Smooth muscle cell (in vitro differentiated cells): ENCODE measurements around the gene PPP1R14C. TPM values are rescaled to one million over a fixed set of nuclear protein-coding genes. Genes with fewer than 3 reads are reported as not detected.

Experiments used
- DNase-seq: peaks from one replicate; lab custom pipeline; 2025; ENCODE audit not compliant: unreplicated experiment; lab: John Stamatoyannopoulos, UW
- H2AFZ ChIP-seq: fragments of 200-600 bp; sonication (generic); 2 replicates; pipeline ENCODE4 v1.6.0; 2016; ENCODE audit warnings: antibody characterized with exemption, low read depth, mild to moderate bottlenecking
- H3F3A ChIP-seq: fragments of 200-600 bp; sonication (generic); 2 replicates; pipeline ENCODE4 v1.6.0; 2017; ENCODE audit warnings: antibody characterized with exemption, low read depth
- H3K27ac ChIP-seq: fragments of 200-600 bp; sonication (generic); 2 replicates; pipeline ENCODE4 v1.5.1; 2016; ENCODE audit warnings: low read depth, mild to moderate bottlenecking
- H3K27me3 ChIP-seq: fragments of 200-600 bp; sonication (generic); 2 replicates; pipeline ENCODE4 v1.6.1; 2016; ENCODE audit warnings: low read depth, mild to moderate bottlenecking
- H3K36me3 ChIP-seq: fragments of 200-600 bp; sonication (generic); 2 replicates; pipeline ENCODE4 v1.5.1; 2016; ENCODE audit warnings: low read depth
- H3K4me1 ChIP-seq: fragments of 200-600 bp; sonication (generic); 2 replicates; pipeline ENCODE4 v1.5.1; 2016; ENCODE audit warnings: low read depth
- H3K4me2 ChIP-seq: fragments of 200-600 bp; sonication (generic); 2 replicates; pipeline ENCODE4 v1.6.0; 2016; ENCODE audit warnings: mild to moderate bottlenecking
- H3K4me3 ChIP-seq: fragments of 200-600 bp; sonication (generic); 2 replicates; pipeline ENCODE4 v1.5.1; 2016; ENCODE audit warnings: mild to moderate bottlenecking
- H3K79me2 ChIP-seq: fragments of 200-600 bp; sonication (generic); 2 replicates; pipeline ENCODE4 v1.6.0; 2016; ENCODE audit warnings: low read depth, mild to moderate bottlenecking
- H3K9ac ChIP-seq: fragments of 200-600 bp; sonication (generic); 2 replicates; pipeline ENCODE4 v1.6.0; 2016; ENCODE audit warnings: low read depth
- H3K9me3 ChIP-seq: fragments of 200-600 bp; sonication (generic); replicated peaks from 2 replicates; pipeline ENCODE4 v1.5.1; 2016; ENCODE audit warnings: low read depth
- H4K20me1 ChIP-seq: fragments of 200-600 bp; sonication (generic); 2 replicates; pipeline ENCODE4 v1.6.0; 2016; ENCODE audit warnings: low read depth
- CTCF ChIP-seq: fragments of 200-600 bp; sonication (generic); IDR thresholded peaks from 2 replicates; pipeline ENCODE4 v1.5.1; 2017; ENCODE audit warnings: borderline replicate concordance, mild to moderate bottlenecking, antibody characterized with exemption; ENCODE audit not compliant: insufficient read depth, poor library complexity, severe bottlenecking
- WGBS: methylation state at CpG from one replicate; pipeline ENCODE4 v1.1.7; 2016; ENCODE audit warnings: low lambda C conversion rate; 5-methylcytosine and 5-hydroxymethylcytosine counted together
- polyA plus RNA-seq: library from polyadenylated mRNA; unstranded; fragments of >200 nt; fragmentation: Nextera tagmentation; extraction: Ambion mirVana; gene quantifications from 2 replicates; pipeline ENCODE4 v1.2.1, GENCODE V29; 2016
- total RNA-seq: library from RNA; depleted of rRNA; stranded (reverse); fragments of >200 nt; gene quantifications from 2 replicates; pipeline ENCODE4 v1.2.3, GENCODE V29; 2014

The PPP1R14C gene
- total and polyA plus RNA-seq, 2 experiments from 2014 or later, result 2.6 to 7.9 TPM

GRCh38 chr6:150172929-150173328 lies 30.1 kb downstream of the PPP1R14C start:
- Histone ChIP-seq H3K79me2 (no peaks in the 10 kb centered on the region), H3K27me3 (no peaks in the 10 kb centered on the region), H3K27ac (no peak overlapping the region), H2AFZ (no peak overlapping the region), H3K9me3 (no peaks in the 10 kb centered on the region), H3F3A (no peaks in the 10 kb centered on the region), H3K4me2 (no peak overlapping the region), H4K20me1 (no peaks in the 10 kb centered on the region), H3K4me3 (no peak overlapping the region), H3K36me3 (no peaks in the 10 kb centered on the region), H3K9ac (no peak overlapping the region), H3K4me1 (peaks cover under 1% of the 10 kb centered on the region)
- no peak for TF ChIP-seq CTCF
- 80% methylated on average over 2 of the region's 2 CpGs for WGBS
- DNase-seq, result no peak

- H3K9me3 ChIP-seq, result no peaks in the 10 kb centered on the region
- H3K4me3 ChIP-seq, result no peak overlapping the region
- no peak overlapping the region for H2AFZ ChIP-seq
- TF ChIP-seq CTCF, result no peak
- H3K9ac ChIP-seq, result no peak overlapping the region
- peaks cover 4% of the 10 kb centered on the region for H3K4me1 ChIP-seq
- no peaks in the 10 kb centered on the region for H4K20me1 ChIP-seq
- no peaks in the 10 kb centered on the region for H3K27me3 ChIP-seq
- no peaks in the 10 kb centered on the region for H3F3A ChIP-seq
- H3K27ac ChIP-seq, result no peak overlapping the region
- H3K79me2 ChIP-seq, result no peaks in the 10 kb centered on the region
- no peak for DNase-seq
- H3K36me3 ChIP-seq, result no peaks in the 10 kb centered on the region
- no peak overlapping the region for H3K4me2 ChIP-seq
- 85% methylated on average over 4 of the region's 4 CpGs for WGBS
Observed at GRCh38 chr6:150175586-150176151, 32.8 kb downstream of the PPP1R14C start.

GRCh38 chr6:150176152-150176551 lies 33.3 kb downstream of the PPP1R14C start:
- Histone ChIP-seq H3K27ac (peak overlapping the region; percentile 29), H3K9ac (no peak overlapping the region), H3K36me3 (no peaks in the 10 kb centered on the region), H3K27me3 (no peaks in the 10 kb centered on the region), H4K20me1 (no peaks in the 10 kb centered on the region), H2AFZ (no peak overlapping the region), H3K79me2 (no peaks in the 10 kb centered on the region), H3K4me1 (peaks cover 4% of the 10 kb centered on the region), H3K9me3 (no peaks in the 10 kb centered on the region), H3F3A (no peaks in the 10 kb centered on the region), H3K4me3 (no peak overlapping the region), H3K4me2 (no peak overlapping the region)
- 97% methylated on average over 8 of the region's 8 CpGs for WGBS
- DNase-seq, result no peak
- TF ChIP-seq CTCF, result no peak

- H3K27ac ChIP-seq, result peak overlapping the region; percentile 29
- H3K9me3 ChIP-seq, result no peaks in the 10 kb centered on the region
- no peaks in the 10 kb centered on the region for H3K36me3 ChIP-seq
- no peak for DNase-seq
- no peak overlapping the region for H2AFZ ChIP-seq
- peak overlapping the region; percentile 18 for H3K9ac ChIP-seq
- WGBS, result 79% methylated on average over 8 of the region's 8 CpGs
- H3F3A ChIP-seq, result no peaks in the 10 kb centered on the region
- no peaks in the 10 kb centered on the region for H4K20me1 ChIP-seq
- no peak overlapping the region for H3K4me2 ChIP-seq
- no peaks in the 10 kb centered on the region for H3K27me3 ChIP-seq
- H3K79me2 ChIP-seq, result no peaks in the 10 kb centered on the region
- peaks cover 4% of the 10 kb centered on the region for H3K4me1 ChIP-seq
- no peak overlapping the region for H3K4me3 ChIP-seq
- TF ChIP-seq CTCF, result no peak
Observed at GRCh38 chr6:150176659-150177058, 33.8 kb downstream of the PPP1R14C start.
